OCI-LY7 (cell line): ENCODE results near the gene MMS22L. TPM values are rescaled to one million over a fixed set of nuclear protein-coding genes. Genes with fewer than 3 reads are reported as not detected.

Source experiments
- Bru-seq: library from RNA; stranded (reverse); fragments of 400-500 nt; gene quantifications from one replicate; lab custom pipeline; 2021; lab: Mats Ljungman, UMichigan
- BruChase-seq, 2 experiments: library from RNA; stranded (reverse); fragments of 400-500 nt; gene quantifications; one replicate each; lab custom pipeline; 2021; lab: Mats Ljungman, UMichigan
- BruUV-seq: library from RNA; stranded (reverse); fragments of 400-500 nt; replicated peaks from 2 replicates; lab custom pipeline; 2021; lab: Mats Ljungman, UMichigan
- CTCF ChIA-PET: fragments of 300-600 bp; sonication (Branson Sonifier 250); formaldehyde crosslinking; loops from one replicate; lab custom pipeline; 2022; ENCODE audit warnings: antibody characterized with exemption; ENCODE audit not compliant: unreplicated experiment; lab: Charles Lee
- POLR2A ChIA-PET: fragments of 300-600 bp; sonication (Branson Sonifier 250); formaldehyde crosslinking; loops from one replicate; lab custom pipeline; 2022; ENCODE audit warnings: antibody characterized with exemption; lab: Charles Lee
- DNase-seq: peaks from one replicate; pipeline ENCODE4 v3.0.0-alpha.2; 2015; ENCODE audit warnings: low spot score
- H2AFZ ChIP-seq: fragments of 200-600 bp; sonication (generic), shearing (Covaris generic); 2 replicates; pipeline ENCODE4 v1.6.1; 2014; ENCODE audit warnings: mild to moderate bottlenecking, antibody characterized with exemption, low read length, moderate library complexity
- H3K27ac ChIP-seq: fragments of 200-600 bp; sonication (generic); 2 replicates; pipeline ENCODE4 v1.5.1; 2014; ENCODE audit warnings: mixed run types, low read depth, mild to moderate bottlenecking, moderate library complexity, low read length, inconsistent platforms; ENCODE audit not compliant: poor library complexity, severe bottlenecking
- H3K36me3 ChIP-seq: fragments of 200-600 bp; sonication (generic); 2 replicates; pipeline ENCODE4 v1.6.1; 2014; ENCODE audit warnings: mild to moderate bottlenecking, antibody characterized with exemption, low read length, moderate library complexity, mixed read lengths; ENCODE audit not compliant: insufficient read depth
- H3K4me1 ChIP-seq: fragments of 200-600 bp; sonication (generic); 2 replicates; pipeline ENCODE4 v1.5.1; 2014; ENCODE audit warnings: mild to moderate bottlenecking, low read length; ENCODE audit not compliant: insufficient read depth, poor library complexity, severe bottlenecking
- H3K4me2 ChIP-seq: fragments of 200-600 bp; sonication (generic); 2 replicates; pipeline ENCODE4 v1.6.1; 2014; ENCODE audit warnings: mild to moderate bottlenecking, low read length
- H3K4me3 ChIP-seq: fragments of 200-600 bp; sonication (generic); 2 replicates; pipeline ENCODE4 v1.5.1; 2014; ENCODE audit warnings: mild to moderate bottlenecking, low read depth, low read length; ENCODE audit not compliant: poor library complexity, severe bottlenecking
- H3K79me2 ChIP-seq: fragments of 200-600 bp; sonication (generic); 2 replicates; pipeline ENCODE4 v1.6.1; 2016; ENCODE audit warnings: low read depth, mild to moderate bottlenecking, low read length, moderate library complexity, mixed read lengths; ENCODE audit not compliant: insufficient read depth
- H3K9me2 ChIP-seq: fragments of 200-600 bp; sonication (generic); 2 replicates; pipeline ENCODE4 v1.6.1; 2016; ENCODE audit warnings: mild to moderate bottlenecking, low read length, mixed read lengths; ENCODE audit not compliant: insufficient read depth
- H3K9me3 ChIP-seq: fragments of 200-600 bp; sonication (generic); 2 replicates; pipeline ENCODE4 v1.6.1; 2014; ENCODE audit warnings: mild to moderate bottlenecking, mixed run types, low read length, mixed read lengths
- H4K20me1 ChIP-seq: fragments of 200-600 bp; sonication (generic); 2 replicates; pipeline ENCODE4 v1.6.1; 2014; ENCODE audit warnings: mild to moderate bottlenecking, antibody characterized with exemption, low read length, moderate library complexity, mixed read lengths; ENCODE audit not compliant: insufficient read depth
- CTCF ChIP-seq: fragments of 200-600 bp; sonication (generic); conservative IDR thresholded peaks from 2 replicates; pipeline ENCODE4 v1.5.1; 2014; ENCODE audit warnings: mild to moderate bottlenecking, antibody characterized with exemption, low read length, moderate library complexity, mixed read lengths
- EZH2phosphoT487 ChIP-seq: fragments of 200-600 bp; sonication (generic); IDR thresholded peaks from 2 replicates; pipeline ENCODE4 v1.6.1; 2018; ENCODE audit warnings: low read depth, borderline replicate concordance, mild to moderate bottlenecking, mixed run types, antibody characterized with exemption, low read length, moderate library complexity, mixed read lengths
- intact Hi-C: fragments of 100-400 bp; cut with micrococcal nuclease; formaldehyde crosslinking; loops from one replicate; pipeline ENCODE4 v1.10.0; 2022; ENCODE audit not compliant: unreplicated experiment
- long read RNA-seq: library from polyadenylated mRNA; stranded (forward); transcript quantifications from one replicate; pipeline ENCODE4 v2.0.0, GENCODE V29; 2022
- total RNA-seq, 2 experiments: library from RNA; depleted of rRNA in 1 of 2; stranded (reverse); fragments of >200 nt in 1 of 2; shearing (Covaris generic) in 1 of 2; gene quantifications; 2 replicates each; pipeline ENCODE4 v1.2.3, GENCODE V29; 2014 to 2022

The MMS22L gene
- 44.3 and 50.2 TPM in 2 replicates for total RNA-seq (2014; rRNA removed; shearing (Covaris generic))
- 62.3 and 66.1 TPM in 2 replicates for total RNA-seq (2022)
- percentile 89 among the genes with signal in this experiment for Bru-seq, nascent RNA
- percentile 80 among the genes with signal in this experiment for BruChase-seq, experiment 1, labeled RNA remaining after a 6-hour chase
- percentile 88 among the genes with signal in this experiment for BruChase-seq, experiment 2, labeled RNA remaining after a 2-hour chase
- long read RNA-seq, partial matches to known transcripts = 14 of 41 reads
- long read RNA-seq, other reads (novel, unspliced or antisense) = 27 of 41 reads

GRCh38 chr6:97282726-97283617 lies at the start of gene MMS22L:
MMS22L (minus strand) TSS chr6:97283216; CDS start chr6:97282477, 739 bp downstream.
- intact Hi-C loops = loop anchor here (10.0 kb wide), 2 partner anchors 668 to 758 kb away; partner anchors contain the start of gene UFL1
- H3K9me2 ChIP-seq = no peaks in the 10 kb centered on the region
- H3K36me3 ChIP-seq = peaks cover 42% of the 10 kb centered on the region
- H2AFZ ChIP-seq = peak within 1 kb of the TSS; percentile 98
- TF ChIP-seq EZH2phosphoT487 (no peak), CTCF (no peak)
- DNase-seq = peak; percentile 98
- H3K79me2 ChIP-seq = peaks cover 44% of the 10 kb centered on the region
- H3K4me1 ChIP-seq = peaks cover 16% of the 10 kb centered on the region
- CTCF ChIA-PET = no interaction called here
- peak within 1 kb of the TSS; percentile 92 for H3K4me2 ChIP-seq
- POLR2A ChIA-PET = interaction anchor here (0.7 to 2.4 kb wide), 7 partner anchors 11 to 856 kb away, joined by 3 to 14 read pairs (median 4); no protein-coding TSS in a partner anchor
- peak within 1 kb of the TSS; percentile 84 for H3K4me3 ChIP-seq
- peaks cover 14% of the 10 kb centered on the region; the same call in 1 of the 2 replicates for H4K20me1 ChIP-seq
- H3K9me3 ChIP-seq = no peaks in the 10 kb centered on the region
- BruUV-seq = no TSS peak
- H3K27ac ChIP-seq = peak within 1 kb of the TSS; percentile 58

- BruUV-seq = no TSS peak
- no peak overlapping the region for H3K4me2 ChIP-seq
- POLR2A ChIA-PET = no interaction called here
Observed at GRCh38 chr6:97322811-97323210, 39.8 kb upstream of the MMS22L start.

More at GRCh38 chr6:97322811-97323210, 39.8 kb upstream of the MMS22L start:
- no peaks in the 10 kb centered on the region for H3K9me2 ChIP-seq
- H3K36me3 ChIP-seq = no peaks in the 10 kb centered on the region
- H3K79me2 ChIP-seq = no peaks in the 10 kb centered on the region
- H3K4me3 ChIP-seq = no peak overlapping the region
- DNase-seq = no peak
- H3K9me3 ChIP-seq = no peaks in the 10 kb centered on the region
- intact Hi-C loops = no loop called here
- no peaks in the 10 kb centered on the region for H3K4me1 ChIP-seq
- no peaks in the 10 kb centered on the region for H4K20me1 ChIP-seq
- CTCF ChIA-PET = no interaction called here
- no peak overlapping the region for H3K27ac ChIP-seq
- no peak overlapping the region for H2AFZ ChIP-seq
- TF ChIP-seq CTCF = no peak
- TF ChIP-seq EZH2phosphoT487 = no peak
